PC-9 (cell line): ENCODE data around the gene STXBP5L. TPM values are rescaled to one million over a fixed set of nuclear protein-coding genes. Genes with fewer than 3 reads are reported as not detected.

Experiments used
- BruUV-seq: library from RNA; stranded (reverse); fragments of 400-500 nt; replicated peaks from 2 replicates; lab custom pipeline; 2021; lab: Mats Ljungman, UMichigan
- CTCF ChIA-PET: fragments of 300-600 bp; sonication (Branson Sonifier 250); formaldehyde crosslinking; loops from one replicate; lab custom pipeline; 2022; ENCODE audit warnings: antibody characterized with exemption; lab: Charles Lee
- POLR2A ChIA-PET: fragments of 300-600 bp; sonication (Branson Sonifier 250); formaldehyde crosslinking; loops from one replicate; lab custom pipeline; 2022; ENCODE audit warnings: antibody characterized with exemption; ENCODE audit not compliant: unreplicated experiment; lab: Charles Lee
- DNase-seq, 2 experiments: peaks; one replicate each; pipeline versions ENCODE4 v3.0.0 to v3.0.0-alpha.2; 2015 to 2022; ENCODE audit warnings: mixed read lengths in 1 of 2
- H2AFZ ChIP-seq: fragments of 200-600 bp; sonication (generic); 2 replicates; pipeline ENCODE4 v1.8.1; 2017; ENCODE audit warnings: antibody characterized with exemption
- H3F3A ChIP-seq: fragments of 200-600 bp; sonication (generic); 2 replicates; pipeline ENCODE4 v1.8.1; 2017; ENCODE audit warnings: antibody characterized with exemption, mild to moderate bottlenecking, low read depth; ENCODE audit not compliant: insufficient read depth
- H3K27ac ChIP-seq: fragments of 200-600 bp; sonication (generic); 2 replicates; pipeline ENCODE4 v1.6.1; 2016; ENCODE audit warnings: mixed run types
- H3K27me3 ChIP-seq: fragments of 200-600 bp; sonication (generic); 2 replicates; pipeline ENCODE4 v1.6.1; 2016; ENCODE audit warnings: low read depth, mixed run types; ENCODE audit not compliant: insufficient read depth
- H3K36me3 ChIP-seq: fragments of 200-600 bp; sonication (generic); 2 replicates; pipeline ENCODE4 v1.6.1; 2016; ENCODE audit warnings: low read depth, mixed run types
- H3K4me1 ChIP-seq: fragments of 200-600 bp; sonication (generic); replicated peaks from 2 replicates; pipeline ENCODE4 v1.6.1; 2016; ENCODE audit warnings: mixed run types; ENCODE audit not compliant: insufficient read depth
- H3K4me2 ChIP-seq: fragments of 200-600 bp; sonication (generic); 2 replicates; pipeline ENCODE4 v1.6.1; 2017; ENCODE audit warnings: mixed run types
- H3K4me3 ChIP-seq: fragments of 200-600 bp; sonication (generic); 2 replicates; pipeline ENCODE4 v1.6.1; 2016; ENCODE audit warnings: mixed run types
- H3K79me2 ChIP-seq: fragments of 200-600 bp; sonication (generic); 2 replicates; pipeline ENCODE4 v1.6.1; 2017; ENCODE audit warnings: low read depth, mixed run types
- H3K9me2 ChIP-seq: fragments of 200-600 bp; sonication (generic); 2 replicates; pipeline ENCODE4 v1.8.1; 2017; ENCODE audit warnings: mild to moderate bottlenecking; ENCODE audit not compliant: insufficient read depth
- H3K9me3 ChIP-seq: fragments of 200-600 bp; sonication (generic); 2 replicates; pipeline ENCODE4 v1.8.1; 2016; ENCODE audit warnings: low read depth; ENCODE audit not compliant: insufficient read depth
- H4K20me1 ChIP-seq: fragments of 200-600 bp; sonication (generic); 2 replicates; pipeline ENCODE4 v1.8.1; 2017; ENCODE audit not compliant: insufficient read depth
- EZH2 ChIP-seq: fragments of 200-600 bp; sonication (generic); IDR thresholded peaks from 2 replicates; pipeline ENCODE4 v1.8.0; 2017; ENCODE audit warnings: antibody characterized with exemption, low read depth
- intact Hi-C: fragments of 100-400 bp; cut with micrococcal nuclease; formaldehyde crosslinking; loops from one replicate; pipeline ENCODE4 v1.10.0; 2022; ENCODE audit not compliant: unreplicated experiment
- total RNA-seq: library from RNA; stranded (reverse); gene quantifications from 2 replicates; pipeline ENCODE4 v1.2.3, GENCODE V29; 2021
- TF ChIP-seq, protein P1 (sequence below): fragments of 200-600 bp; sonication (generic); conservative IDR thresholded peaks from 2 replicates; pipeline ENCODE4 v1.6.1; 2017; ENCODE audit warnings: mixed run types, antibody characterized with exemption, mild to moderate bottlenecking, moderate library complexity

The STXBP5L gene
- total RNA-seq, 1 experiment from 2014 or later = not detected

DNA sequence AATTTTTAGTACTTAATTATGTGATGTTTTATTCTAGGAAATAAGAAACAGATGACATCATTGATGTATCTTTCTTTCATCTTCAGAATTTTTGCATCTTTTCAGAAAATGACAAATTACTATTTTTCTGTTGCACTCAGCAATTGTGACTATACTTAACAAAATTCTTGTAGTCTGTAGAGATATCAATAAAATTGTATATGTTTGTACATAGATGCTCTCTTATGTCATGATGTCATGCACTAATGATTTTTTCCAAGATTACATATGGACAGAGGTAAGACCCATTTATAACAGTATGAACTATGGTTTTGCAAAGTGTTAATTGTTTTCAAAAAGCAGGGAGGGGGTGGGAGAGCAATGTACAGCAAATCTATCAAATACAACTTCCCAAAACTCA is 516.5 kb downstream of the STXBP5L start:
- H3K27me3 ChIP-seq = no peaks in the 10 kb centered on the region
- H3K27ac ChIP-seq = no peak overlapping the region
- ChIA-PET POLR2A (no interaction called here), CTCF (no interaction called here)
- H3K36me3 ChIP-seq = no peaks in the 10 kb centered on the region
- H3K9me2 ChIP-seq = no peaks in the 10 kb centered on the region
- intact Hi-C loops = no loop called here
- no peak for TF ChIP-seq EZH2
- TF ChIP-seq, protein P1, sequence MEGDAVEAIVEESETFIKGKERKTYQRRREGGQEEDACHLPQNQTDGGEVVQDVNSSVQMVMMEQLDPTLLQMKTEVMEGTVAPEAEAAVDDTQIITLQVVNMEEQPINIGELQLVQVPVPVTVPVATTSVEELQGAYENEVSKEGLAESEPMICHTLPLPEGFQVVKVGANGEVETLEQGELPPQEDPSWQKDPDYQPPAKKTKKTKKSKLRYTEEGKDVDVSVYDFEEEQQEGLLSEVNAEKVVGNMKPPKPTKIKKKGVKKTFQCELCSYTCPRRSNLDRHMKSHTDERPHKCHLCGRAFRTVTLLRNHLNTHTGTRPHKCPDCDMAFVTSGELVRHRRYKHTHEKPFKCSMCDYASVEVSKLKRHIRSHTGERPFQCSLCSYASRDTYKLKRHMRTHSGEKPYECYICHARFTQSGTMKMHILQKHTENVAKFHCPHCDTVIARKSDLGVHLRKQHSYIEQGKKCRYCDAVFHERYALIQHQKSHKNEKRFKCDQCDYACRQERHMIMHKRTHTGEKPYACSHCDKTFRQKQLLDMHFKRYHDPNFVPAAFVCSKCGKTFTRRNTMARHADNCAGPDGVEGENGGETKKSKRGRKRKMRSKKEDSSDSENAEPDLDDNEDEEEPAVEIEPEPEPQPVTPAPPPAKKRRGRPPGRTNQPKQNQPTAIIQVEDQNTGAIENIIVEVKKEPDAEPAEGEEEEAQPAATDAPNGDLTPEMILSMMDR = no peak
- no peaks in the 10 kb centered on the region for H3K79me2 ChIP-seq
- H3K4me2 ChIP-seq = no peak overlapping the region
- DNase-seq = no peak
- no peak overlapping the region for H2AFZ ChIP-seq
- no TSS peak for BruUV-seq
- no peak overlapping the region for H3K4me3 ChIP-seq
- H3K4me1 ChIP-seq = no peaks in the 10 kb centered on the region
- H3K9me3 ChIP-seq = no peaks in the 10 kb centered on the region
- H4K20me1 ChIP-seq = no peaks in the 10 kb centered on the region
- H3F3A ChIP-seq = no peaks in the 10 kb centered on the region

DNA sequence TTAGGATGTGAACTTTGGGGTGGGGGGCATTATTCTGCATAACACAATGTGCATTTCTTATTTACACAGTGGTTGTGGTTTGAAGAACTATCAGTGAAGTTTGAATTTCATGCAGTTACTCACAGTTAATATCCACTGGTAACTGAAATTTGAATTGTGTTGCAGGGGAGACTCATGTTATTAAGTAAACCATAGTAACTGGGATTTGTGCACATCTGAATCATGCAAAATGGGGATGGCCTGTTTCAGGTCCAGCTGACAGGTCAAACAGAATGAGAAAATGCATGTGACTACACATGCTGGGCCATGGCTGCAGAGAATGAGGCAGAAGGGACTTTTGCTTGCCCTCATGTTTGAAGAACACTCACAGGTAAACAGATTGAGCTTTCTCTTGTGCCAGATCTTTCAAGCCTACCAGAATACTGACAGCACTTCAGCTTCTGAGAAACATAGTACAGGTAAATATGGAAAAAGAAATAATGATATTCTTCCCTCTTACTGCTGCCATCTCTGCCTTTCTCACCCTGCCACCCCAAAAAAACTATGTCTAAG is 522.7 kb downstream of the STXBP5L start:
- no peaks in the 10 kb centered on the region for H3F3A ChIP-seq
- H3K27me3 ChIP-seq = no peaks in the 10 kb centered on the region
- intact Hi-C loops = no loop called here
- DNase-seq = no peak
- no peaks in the 10 kb centered on the region for H4K20me1 ChIP-seq
- ChIA-PET POLR2A (no interaction called here), CTCF (no interaction called here)
- no peak overlapping the region for H2AFZ ChIP-seq
- no peak for TF ChIP-seq EZH2
- TF ChIP-seq, protein P1 = no peak
- no peak overlapping the region for H3K27ac ChIP-seq
- H3K9me2 ChIP-seq = no peaks in the 10 kb centered on the region
- no peaks in the 10 kb centered on the region for H3K79me2 ChIP-seq
- no peaks in the 10 kb centered on the region for H3K9me3 ChIP-seq
- no peak overlapping the region for H3K4me3 ChIP-seq
- H3K4me2 ChIP-seq = no peak overlapping the region
- BruUV-seq = no TSS peak
- H3K36me3 ChIP-seq = peaks cover 10% of the 10 kb centered on the region; the same call in 1 of the 2 replicates
- H3K4me1 ChIP-seq = no peaks in the 10 kb centered on the region

- peaks cover 10% of the 10 kb centered on the region for H3K36me3 ChIP-seq
- no peak for TF ChIP-seq EZH2
- TF ChIP-seq, protein P1 = no peak
- ChIA-PET CTCF (no interaction called here), POLR2A (no interaction called here)
- no peaks in the 10 kb centered on the region for H3K27me3 ChIP-seq
- H3K9me3 ChIP-seq = no peaks in the 10 kb centered on the region
- H2AFZ ChIP-seq = no peak overlapping the region
- no peak overlapping the region for H3K27ac ChIP-seq
- no peaks in the 10 kb centered on the region for H3K4me1 ChIP-seq
- no peak for DNase-seq
- H3K9me2 ChIP-seq = no peaks in the 10 kb centered on the region
- intact Hi-C loops = no loop called here
- H4K20me1 ChIP-seq = no peaks in the 10 kb centered on the region
- H3K79me2 ChIP-seq = no peaks in the 10 kb centered on the region
- no peak overlapping the region for H3K4me2 ChIP-seq
- no TSS peak for BruUV-seq
- no peak overlapping the region for H3K4me3 ChIP-seq
- no peaks in the 10 kb centered on the region for H3F3A ChIP-seq
Measured at GRCh38 chr3:121431726-121432517, 523.9 kb downstream of the STXBP5L start.
